GM23248 (cell line): ENCODE data around the gene FOXD1.

ENCODE experiments used
- EZH2 ChIP-seq: fragments of 200-600 bp; sonication (generic); IDR thresholded peaks from 2 replicates; pipeline ENCODE4 v1.6.1; 2018; ENCODE audit warnings: antibody characterized with exemption, mild to moderate bottlenecking; ENCODE audit not compliant: insufficient read depth, poor library complexity, severe bottlenecking
- EZH2phosphoT487 ChIP-seq: fragments of 200-600 bp; sonication (generic); IDR thresholded peaks from 2 replicates; pipeline ENCODE4 v1.6.1; 2018; ENCODE audit warnings: antibody characterized with exemption, moderate library complexity, mild to moderate bottlenecking, low read depth; ENCODE audit not compliant: insufficient read depth

DNA sequence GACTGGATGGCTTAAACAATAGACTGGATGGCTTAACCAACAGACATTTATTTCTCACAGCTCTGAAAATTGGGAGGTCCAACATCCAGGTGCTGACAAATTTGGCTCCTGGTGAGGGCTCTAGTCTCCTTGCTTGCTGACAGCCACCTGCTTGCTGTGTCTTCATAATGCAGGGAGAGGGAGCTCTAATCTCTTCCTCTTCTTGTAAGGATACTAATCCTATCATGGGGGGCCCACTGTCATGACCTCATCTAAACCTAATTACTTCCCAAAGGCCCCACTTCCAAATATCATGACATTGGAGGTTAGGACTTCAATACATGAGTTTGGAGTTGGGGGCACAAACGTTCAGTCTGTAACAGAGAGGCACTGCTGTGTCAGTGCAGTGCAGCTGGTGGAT is 26.4 kb downstream of the FOXD1 start:
- TF ChIP-seq EZH2 (no peak), EZH2phosphoT487 (no peak)
